Ishikawa (cell line): ENCODE results near the gene NXPE3.

ENCODE experiments used
- CEBPB ChIP-seq: IDR thresholded peaks from 2 replicates; pipeline ENCODE4 v1.6.1; 2012
- CREB1 ChIP-seq: IDR thresholded peaks from 2 replicates; pipeline ENCODE4 v1.6.1; 2012; ENCODE audit warnings: low read depth
- EGR1 ChIP-seq: IDR thresholded peaks from 2 replicates; pipeline ENCODE4 v1.6.1; 2012
- EP300 ChIP-seq: IDR thresholded peaks from 2 replicates; pipeline ENCODE4 v1.6.1; 2012; ENCODE audit warnings: borderline replicate concordance
- NFIC ChIP-seq: IDR thresholded peaks from 2 replicates; pipeline ENCODE4 v1.6.1; 2012
- RAD21 ChIP-seq: IDR thresholded peaks from 2 replicates; pipeline ENCODE4 v1.6.1; 2012; ENCODE audit warnings: low read depth
- TAF1 ChIP-seq: IDR thresholded peaks from 2 replicates; pipeline ENCODE4 v1.6.1; 2012; ENCODE audit warnings: low read depth, mild to moderate bottlenecking
- TCF12 ChIP-seq: IDR thresholded peaks from 2 replicates; pipeline ENCODE4 v1.6.1; 2012; ENCODE audit warnings: low read depth
- TEAD4 ChIP-seq: IDR thresholded peaks from 2 replicates; pipeline ENCODE4 v1.6.1; 2012
- YY1 ChIP-seq: IDR thresholded peaks from 2 replicates; pipeline ENCODE4 v1.6.1; 2012; ENCODE audit warnings: low read depth
- ZBTB7A ChIP-seq: IDR thresholded peaks from 2 replicates; pipeline ENCODE4 v1.6.1; 2012; ENCODE audit warnings: low read depth
- TF ChIP-seq, protein P1 (sequence below): IDR thresholded peaks from 2 replicates; pipeline ENCODE4 v1.6.1; 2012; ENCODE audit warnings: low read depth, mild to moderate bottlenecking
- TF ChIP-seq, protein P2 (sequence below): IDR thresholded peaks from 2 replicates; pipeline ENCODE4 v1.6.1; 2012

DNA sequence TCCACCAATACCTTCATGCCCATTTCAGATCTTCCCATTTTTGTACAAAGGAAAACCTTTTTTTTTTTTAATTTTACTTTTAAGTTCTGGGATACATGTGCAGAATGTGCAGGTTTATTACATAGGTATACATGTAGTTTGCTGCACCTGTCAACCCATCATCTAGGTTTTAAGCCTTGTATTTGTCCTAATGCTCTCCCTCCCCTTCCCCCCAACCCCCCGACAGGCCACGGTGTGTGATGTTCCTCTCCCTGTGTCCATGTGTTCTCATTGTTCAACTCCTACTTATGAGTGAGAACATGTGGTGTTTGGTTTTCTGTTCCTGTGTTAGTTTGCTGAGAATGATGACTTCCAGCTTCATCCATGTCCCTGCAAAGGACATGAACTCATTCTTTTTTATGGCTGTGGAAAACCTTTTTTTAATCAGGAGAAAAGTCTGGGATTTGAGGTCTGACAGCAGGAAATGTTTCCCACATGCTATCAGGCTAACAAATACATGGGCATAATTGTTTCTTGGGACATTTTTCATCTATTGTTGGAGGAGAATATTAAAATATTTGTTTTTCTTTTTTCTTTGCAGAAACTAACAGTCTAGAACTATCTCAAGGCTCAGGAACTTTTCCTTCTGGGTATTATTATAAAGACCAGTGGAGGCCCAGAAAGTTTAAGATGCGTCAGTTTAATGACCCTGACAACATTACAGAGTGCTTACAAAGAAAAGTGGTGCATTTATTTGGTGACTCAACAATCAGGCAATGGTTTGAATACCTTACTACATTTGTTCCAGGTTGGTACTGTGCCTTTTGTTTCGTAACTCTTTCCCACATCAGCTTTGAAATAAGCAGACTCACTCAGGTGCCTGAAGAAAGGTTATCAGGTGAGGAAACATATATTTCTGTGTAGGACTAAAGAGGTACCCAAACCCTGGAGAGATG lies 37.5 kb downstream of the NXPE3 start:
- TF ChIP-seq TAF1 (no peak), RAD21 (no peak), TCF12 (no peak), CEBPB (no peak), NFIC (no peak), ZBTB7A (no peak), EP300 (no peak), TEAD4 (no peak), EGR1 (no peak), YY1 (no peak), CREB1 (no peak)
- TF ChIP-seq, protein P1, sequence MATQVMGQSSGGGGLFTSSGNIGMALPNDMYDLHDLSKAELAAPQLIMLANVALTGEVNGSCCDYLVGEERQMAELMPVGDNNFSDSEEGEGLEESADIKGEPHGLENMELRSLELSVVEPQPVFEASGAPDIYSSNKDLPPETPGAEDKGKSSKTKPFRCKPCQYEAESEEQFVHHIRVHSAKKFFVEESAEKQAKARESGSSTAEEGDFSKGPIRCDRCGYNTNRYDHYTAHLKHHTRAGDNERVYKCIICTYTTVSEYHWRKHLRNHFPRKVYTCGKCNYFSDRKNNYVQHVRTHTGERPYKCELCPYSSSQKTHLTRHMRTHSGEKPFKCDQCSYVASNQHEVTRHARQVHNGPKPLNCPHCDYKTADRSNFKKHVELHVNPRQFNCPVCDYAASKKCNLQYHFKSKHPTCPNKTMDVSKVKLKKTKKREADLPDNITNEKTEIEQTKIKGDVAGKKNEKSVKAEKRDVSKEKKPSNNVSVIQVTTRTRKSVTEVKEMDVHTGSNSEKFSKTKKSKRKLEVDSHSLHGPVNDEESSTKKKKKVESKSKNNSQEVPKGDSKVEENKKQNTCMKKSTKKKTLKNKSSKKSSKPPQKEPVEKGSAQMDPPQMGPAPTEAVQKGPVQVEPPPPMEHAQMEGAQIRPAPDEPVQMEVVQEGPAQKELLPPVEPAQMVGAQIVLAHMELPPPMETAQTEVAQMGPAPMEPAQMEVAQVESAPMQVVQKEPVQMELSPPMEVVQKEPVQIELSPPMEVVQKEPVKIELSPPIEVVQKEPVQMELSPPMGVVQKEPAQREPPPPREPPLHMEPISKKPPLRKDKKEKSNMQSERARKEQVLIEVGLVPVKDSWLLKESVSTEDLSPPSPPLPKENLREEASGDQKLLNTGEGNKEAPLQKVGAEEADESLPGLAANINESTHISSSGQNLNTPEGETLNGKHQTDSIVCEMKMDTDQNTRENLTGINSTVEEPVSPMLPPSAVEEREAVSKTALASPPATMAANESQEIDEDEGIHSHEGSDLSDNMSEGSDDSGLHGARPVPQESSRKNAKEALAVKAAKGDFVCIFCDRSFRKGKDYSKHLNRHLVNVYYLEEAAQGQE, result no peak
- TF ChIP-seq, protein P2, sequence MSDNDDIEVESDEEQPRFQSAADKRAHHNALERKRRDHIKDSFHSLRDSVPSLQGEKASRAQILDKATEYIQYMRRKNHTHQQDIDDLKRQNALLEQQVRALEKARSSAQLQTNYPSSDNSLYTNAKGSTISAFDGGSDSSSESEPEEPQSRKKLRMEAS, result no peak
